Thyroid gland (tissue), 4 donors: ENCODE data around the gene ATAT1.

Experiments
- CTCF ChIP-seq, 6 experiments: fragments of 200-600 bp in 3 of 6; fragments of 450-650 bp in 3 of 6; sonication (generic) in 3 of 6; IDR thresholded peaks; one replicate each; pipeline ENCODE4 v1.5.1; 2016 to 2019; ENCODE audit warnings: antibody characterized with exemption in 6 of 6, mild to moderate bottlenecking in 2 of 6, inconsistent platforms in 1 of 6, moderate library complexity in 1 of 6
- POLR2A ChIP-seq, 2 donors: fragments of 450-650 bp; IDR thresholded peaks; one replicate each; pipeline ENCODE4 v1.6.1; 2017; ENCODE audit warnings: antibody characterized with exemption in 2 of 2, mild to moderate bottlenecking in 2 of 2, moderate library complexity in 1 of 2

- TF ChIP-seq CTCF (IDR thresholded peaks at IDR 0.05) (peak in 4 of 6 experiments; percentile 29 to 54 (median 36)), POLR2A (IDR thresholded peaks at IDR 0.05) (peak in 1 of 2 donors; percentile 55)
Measured at GRCh38 chr6:30626484-30627366, at the start of gene ATAT1.
